Stimulated activated naive CD4-positive, alpha-beta T cell (primary cell): ENCODE data around the gene PHACTR3.
"Not testable (repeated sequence)": the region's sequence is repeated elsewhere in the genome, so short reads cannot be mapped to it uniquely, and the experiment has no call there.

Experiments used
- DNase-seq, 6 experiments: peaks; one replicate each; lab custom pipeline; 2025; lab: John Stamatoyannopoulos, UW

PHACTR3 gene

GRCh38 chr20:59871096-59871495 is 266.8 kb downstream of the PHACTR3 start:
- no peak for DNase-seq

GRCh38 chr20:59873409-59873808 is 269.1 kb downstream of the PHACTR3 start:
- DNase-seq: no peak

GRCh38 chr20:59880198-59880597 is 275.9 kb downstream of the PHACTR3 start:
- no peak for DNase-seq

GRCh38 chr20:59884494-59884893 is 280.2 kb downstream of the PHACTR3 start:
- DNase-seq: no peak

GRCh38 chr20:59888050-59888449 is 283.7 kb downstream of the PHACTR3 start:
- DNase-seq: no peak

DNA sequence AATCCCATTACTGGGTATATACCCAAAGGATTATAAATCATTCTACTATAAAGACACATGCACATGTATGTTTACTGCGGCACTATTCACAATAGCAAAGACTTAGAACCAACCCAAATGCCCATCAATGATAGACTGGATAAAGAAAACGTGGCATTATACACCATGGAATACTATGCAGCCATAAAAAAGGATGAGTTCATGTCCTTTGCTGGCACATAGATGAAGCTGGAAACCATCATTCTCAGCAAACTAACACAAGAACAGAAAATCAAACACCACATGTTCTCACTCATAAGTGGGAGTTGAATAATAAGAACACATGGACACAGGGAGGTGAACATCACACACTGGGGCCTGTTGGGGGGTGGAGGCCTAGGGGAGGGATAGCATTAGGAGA is 285.7 kb downstream of the PHACTR3 start:
- DNase-seq: not testable (repeated sequence)

GRCh38 chr20:59891581-59891980 is 287.2 kb downstream of the PHACTR3 start:
- DNase-seq: no peak

- DNase-seq: no peak
These were observed 291.6 kb downstream of the PHACTR3 start for GRCh38 chr20:59895908-59896307.
